Loucy (cell line): ENCODE measurements around the gene ALDH1A2.

Source experiments
- EZH2phosphoT487 ChIP-seq: fragments of 200-600 bp; IDR thresholded peaks from 2 replicates; pipeline ENCODE4 v1.6.1; 2018; ENCODE audit warnings: antibody characterized with exemption, mild to moderate bottlenecking, moderate library complexity, borderline replicate concordance
- TF ChIP-seq, protein P1 (sequence below): fragments of 200-600 bp; sonication (generic); conservative IDR thresholded peaks from 2 replicates; pipeline ENCODE4 v1.5.1; 2014; ENCODE audit warnings: mild to moderate bottlenecking, antibody characterized with exemption, low read length

DNA sequence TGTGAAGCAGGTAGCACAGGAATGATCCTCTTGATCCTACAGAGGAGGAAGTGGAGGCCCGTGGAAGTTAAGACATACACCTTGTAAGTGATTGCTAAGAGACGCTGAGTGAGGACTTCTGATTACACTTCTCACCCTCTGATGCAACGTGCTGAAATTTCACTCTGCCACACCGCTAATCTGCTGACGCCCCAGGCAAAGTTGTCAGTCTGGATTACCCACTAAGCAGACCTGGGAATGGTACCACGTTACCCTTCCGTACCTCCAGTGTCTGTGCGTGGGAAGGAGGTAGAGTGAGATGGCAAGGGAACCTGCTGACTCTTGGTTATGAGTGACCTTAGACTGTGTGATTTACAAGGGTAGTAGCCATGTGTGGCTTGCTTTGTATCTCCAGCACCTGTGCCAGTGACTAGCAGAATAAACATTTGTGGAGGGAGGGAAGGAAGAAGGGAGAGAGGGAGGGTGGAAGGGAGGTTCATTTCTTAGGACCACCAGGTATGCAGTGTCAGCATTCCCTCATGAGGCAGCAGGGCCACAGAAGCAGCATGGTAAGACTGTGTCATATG, 115.0 kb downstream of the ALDH1A2 start:
- TF ChIP-seq, protein P1, sequence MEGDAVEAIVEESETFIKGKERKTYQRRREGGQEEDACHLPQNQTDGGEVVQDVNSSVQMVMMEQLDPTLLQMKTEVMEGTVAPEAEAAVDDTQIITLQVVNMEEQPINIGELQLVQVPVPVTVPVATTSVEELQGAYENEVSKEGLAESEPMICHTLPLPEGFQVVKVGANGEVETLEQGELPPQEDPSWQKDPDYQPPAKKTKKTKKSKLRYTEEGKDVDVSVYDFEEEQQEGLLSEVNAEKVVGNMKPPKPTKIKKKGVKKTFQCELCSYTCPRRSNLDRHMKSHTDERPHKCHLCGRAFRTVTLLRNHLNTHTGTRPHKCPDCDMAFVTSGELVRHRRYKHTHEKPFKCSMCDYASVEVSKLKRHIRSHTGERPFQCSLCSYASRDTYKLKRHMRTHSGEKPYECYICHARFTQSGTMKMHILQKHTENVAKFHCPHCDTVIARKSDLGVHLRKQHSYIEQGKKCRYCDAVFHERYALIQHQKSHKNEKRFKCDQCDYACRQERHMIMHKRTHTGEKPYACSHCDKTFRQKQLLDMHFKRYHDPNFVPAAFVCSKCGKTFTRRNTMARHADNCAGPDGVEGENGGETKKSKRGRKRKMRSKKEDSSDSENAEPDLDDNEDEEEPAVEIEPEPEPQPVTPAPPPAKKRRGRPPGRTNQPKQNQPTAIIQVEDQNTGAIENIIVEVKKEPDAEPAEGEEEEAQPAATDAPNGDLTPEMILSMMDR, result no peak
- TF ChIP-seq EZH2phosphoT487, result no peak
